Stimulated activated CD8-positive, alpha-beta memory T cell treated with anti-CD3 and anti-CD28 coated beads, Interleukin-7, amount 100 ng/mL, for 4 hours (primary cell): ENCODE measurements around the gene SAMD10.
"Not testable (repeated sequence)": the region's sequence is repeated elsewhere in the genome, so short reads cannot be mapped to it uniquely, and the experiment has no call there.

Source experiments
- DNase-seq, 2 donors: peaks; one replicate each; pipeline ENCODE4 v3.0.0-alpha.2; 2020; ENCODE audit warnings: low read depth in 2 of 2

Gene SAMD10

DNA sequence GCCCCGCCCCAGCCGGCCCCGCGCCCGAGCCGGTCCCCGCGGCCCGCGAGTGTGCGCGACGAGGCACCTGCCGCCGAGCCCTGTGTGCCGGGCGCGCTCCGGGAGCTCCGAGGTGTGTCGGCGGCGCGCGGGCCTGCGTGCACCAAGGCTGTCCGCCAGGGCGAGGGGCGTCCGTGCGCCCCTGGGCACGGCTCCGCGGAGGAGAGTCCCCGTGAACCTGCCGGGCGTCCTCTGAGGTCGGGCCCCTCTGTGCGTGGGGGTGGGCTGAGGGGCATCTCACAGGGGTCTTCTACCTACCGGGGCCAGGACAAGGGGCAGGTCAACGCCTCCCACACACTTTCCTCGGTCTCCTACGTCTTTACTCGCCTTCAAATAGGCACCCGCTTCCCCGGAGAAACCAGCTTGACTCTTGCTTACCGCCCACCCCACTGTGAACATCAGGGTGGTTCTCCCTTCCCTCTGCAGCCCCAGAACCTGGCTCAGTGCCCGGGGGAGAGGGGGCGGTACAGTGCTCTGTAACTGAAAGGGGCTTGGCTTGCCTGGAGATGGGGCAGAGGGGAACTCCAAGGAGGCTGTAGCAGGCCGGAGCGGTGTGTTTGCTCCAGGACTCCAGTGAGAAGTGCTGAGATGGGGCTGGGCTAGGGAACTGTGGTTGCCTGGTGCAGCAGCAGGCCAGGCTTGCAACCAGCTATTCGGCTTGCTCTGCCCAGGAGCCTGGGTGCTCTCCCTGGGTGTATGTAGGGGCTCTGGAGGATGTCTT, at the start of gene SAMD10:
TSS of gene SAMD10 (minus strand) at position 86 of the 760 bp plus-strand sequence. CDS start 175 bp downstream, outside the sequence.
- DNase-seq, result peak; percentile 77 to 85

DNA sequence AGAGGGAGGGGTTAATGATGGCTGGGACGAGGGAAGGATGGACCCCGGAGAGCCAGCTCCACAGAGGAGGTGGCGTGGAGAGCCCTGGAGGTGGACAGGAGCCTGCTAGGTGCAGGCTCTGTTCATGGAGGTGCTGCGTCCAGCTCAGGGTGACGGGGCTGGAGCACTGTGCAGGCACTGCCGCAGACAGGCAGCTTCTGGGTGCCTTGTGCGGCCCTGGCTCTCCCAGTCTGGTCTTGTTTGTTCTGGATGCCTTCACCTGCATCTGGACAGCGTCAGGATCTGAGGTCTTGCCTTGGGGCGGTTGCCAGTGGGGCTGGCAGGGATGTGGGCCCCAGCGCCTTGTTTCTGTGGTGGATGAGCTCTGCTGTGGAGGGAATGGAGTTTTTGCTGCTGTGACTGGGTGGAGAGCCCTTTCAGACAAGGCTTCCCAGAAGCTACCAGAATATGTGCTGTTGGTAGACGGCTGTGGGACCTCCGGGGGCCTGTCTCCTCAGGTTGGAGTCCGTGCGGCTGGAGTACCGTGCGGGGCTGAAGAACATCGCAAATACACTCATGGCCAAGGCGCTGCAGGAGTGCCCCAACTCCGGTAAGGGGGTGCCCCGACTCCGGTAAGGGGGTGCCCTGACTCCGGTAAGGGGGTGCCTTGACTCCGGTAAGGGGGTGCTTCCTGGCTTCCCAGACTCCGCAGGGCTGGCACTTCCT, 48.7 kb upstream of the SAMD10 start:
- DNase-seq, result no peak

DNA sequence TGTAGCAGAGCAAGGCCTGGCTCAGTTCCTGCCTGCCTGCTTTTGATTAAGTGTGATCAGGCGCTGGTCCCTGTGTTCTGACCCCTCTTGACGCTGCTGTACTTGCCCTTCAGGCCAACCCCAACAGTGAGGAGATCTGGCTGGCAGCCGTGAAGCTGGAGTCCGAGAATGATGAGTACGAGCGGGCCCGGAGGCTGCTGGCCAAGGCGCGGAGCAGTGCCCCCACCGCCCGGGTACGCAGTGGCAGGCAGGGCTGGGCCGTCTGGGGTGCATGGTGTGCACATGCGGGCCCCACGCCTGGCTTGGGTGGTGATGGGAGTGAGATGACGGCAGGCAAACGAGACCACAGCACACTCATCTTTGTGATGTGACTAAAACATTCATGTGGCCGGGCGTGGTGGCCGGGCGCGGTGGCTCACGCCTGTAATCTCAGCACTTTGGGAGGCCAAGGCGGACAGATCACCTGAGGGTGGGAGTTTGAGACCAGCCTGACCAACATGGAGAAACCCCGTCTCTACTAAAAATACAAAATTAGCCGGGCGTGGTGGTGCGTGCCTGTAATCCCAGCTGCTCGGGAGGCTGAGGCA, 46.5 kb upstream of the SAMD10 start:
- DNase-seq, result no peak

DNA sequence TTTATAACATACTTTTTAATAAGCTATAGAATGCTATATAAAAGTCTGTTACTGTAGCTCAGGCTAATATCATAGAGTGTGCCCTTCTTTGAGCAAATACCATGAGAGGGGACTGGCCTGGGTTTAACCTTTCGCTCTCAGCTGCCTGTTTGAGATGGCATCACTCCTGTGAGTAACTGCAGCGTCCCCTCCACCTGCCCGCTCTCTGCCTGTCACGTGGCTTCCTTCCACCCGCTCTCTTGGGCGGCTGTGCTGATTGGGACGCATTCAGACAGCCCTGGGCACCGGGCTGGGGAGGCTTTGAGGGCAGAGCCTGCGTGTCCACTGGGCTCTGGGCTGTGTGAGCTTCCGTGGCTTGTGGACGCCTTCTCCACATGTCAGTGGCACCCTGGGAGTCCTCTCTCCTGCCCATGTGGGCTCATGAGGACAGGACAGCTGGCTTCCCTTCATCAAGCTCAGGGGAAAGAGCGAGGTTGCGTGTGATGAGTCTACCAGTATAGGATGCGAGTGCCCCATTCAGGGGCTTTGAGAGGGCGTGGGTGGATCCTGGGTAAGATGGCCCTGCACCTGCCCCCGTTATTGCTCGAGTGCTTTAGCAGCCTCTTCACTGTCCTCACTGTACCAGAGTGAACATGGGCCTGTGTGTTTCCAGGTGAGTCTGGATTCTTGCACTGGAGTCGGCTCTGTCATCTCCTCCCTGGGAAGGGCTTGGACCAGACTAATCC, 45.8 kb upstream of the SAMD10 start:
- no peak for DNase-seq

DNA sequence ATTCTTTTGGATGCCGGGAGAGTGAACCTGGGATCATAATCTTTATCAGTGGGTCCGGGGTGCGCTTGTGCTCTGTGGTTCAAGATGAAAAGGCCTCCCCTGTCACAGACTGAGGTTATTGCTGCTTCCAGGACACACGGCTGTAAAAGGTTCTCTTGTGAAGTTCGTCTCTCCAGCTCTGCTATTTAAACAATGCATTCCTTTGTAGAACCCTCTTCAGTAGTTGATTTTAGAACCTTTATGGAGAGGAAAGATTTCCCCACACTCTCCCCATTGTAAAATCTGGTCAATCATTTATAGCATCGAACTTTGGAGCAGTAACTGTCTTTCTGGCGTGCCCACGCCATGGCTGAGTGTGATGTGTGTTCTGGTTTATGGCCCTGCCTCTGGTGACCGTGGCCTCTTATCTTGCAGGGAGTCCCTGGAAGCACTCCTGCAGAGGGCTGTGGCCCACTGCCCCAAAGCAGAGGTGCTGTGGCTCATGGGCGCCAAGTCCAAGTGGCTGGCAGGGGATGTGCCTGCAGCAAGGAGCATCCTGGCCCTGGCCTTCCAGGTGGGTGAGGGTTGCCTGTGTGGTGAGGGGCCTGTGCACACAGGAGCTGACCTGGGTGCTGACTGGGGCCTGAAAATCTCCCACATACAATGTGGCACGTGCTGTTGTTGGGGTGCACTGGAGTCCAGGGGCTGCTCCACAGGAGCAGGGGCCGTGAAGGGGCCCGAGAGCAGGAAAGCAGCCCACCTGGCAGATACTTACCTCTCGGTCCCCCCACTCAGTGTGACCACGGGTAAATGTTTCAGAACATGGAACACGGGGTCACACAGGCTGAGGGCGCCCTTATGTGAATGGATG, 44.9 kb upstream of the SAMD10 start:
- DNase-seq, result no peak

DNA sequence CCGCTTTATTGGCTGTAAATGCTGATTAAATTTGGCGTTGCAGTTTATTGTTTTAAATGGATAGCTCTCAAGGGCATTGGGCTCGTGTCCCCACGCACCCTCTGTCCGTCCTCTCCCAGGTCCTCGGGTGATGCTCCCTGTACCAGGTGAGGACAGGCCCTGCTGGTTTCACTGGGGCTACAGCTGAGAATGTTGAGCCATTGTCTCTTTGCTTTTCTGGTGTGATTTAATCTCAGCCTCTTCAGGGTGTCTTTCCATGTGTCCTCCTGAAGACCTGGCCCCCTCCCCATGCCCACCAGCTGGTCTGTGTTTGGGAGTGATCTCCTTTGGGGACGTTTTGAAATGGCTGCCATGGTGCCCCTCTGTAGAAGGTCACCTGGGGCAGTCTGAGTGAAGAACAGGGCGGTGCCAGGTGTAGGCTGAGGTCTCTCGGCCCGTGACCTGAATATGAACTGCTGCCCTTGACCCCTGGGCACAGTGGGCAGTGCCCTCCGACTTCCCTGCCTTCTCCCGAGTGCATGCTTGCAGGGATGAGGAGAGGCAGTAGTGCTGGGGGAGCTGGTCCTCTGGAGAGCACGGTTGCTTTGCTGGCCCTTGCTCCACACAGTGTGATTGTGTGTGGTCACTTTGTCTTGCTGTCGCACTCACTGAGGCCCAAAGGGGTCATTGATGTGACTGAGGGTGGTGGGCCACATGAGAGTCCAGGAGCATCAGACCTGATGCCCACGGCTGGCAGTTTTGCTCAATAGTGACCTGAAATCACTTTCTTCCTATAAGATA, 44.1 kb upstream of the SAMD10 start:
- DNase-seq, result no peak

DNA sequence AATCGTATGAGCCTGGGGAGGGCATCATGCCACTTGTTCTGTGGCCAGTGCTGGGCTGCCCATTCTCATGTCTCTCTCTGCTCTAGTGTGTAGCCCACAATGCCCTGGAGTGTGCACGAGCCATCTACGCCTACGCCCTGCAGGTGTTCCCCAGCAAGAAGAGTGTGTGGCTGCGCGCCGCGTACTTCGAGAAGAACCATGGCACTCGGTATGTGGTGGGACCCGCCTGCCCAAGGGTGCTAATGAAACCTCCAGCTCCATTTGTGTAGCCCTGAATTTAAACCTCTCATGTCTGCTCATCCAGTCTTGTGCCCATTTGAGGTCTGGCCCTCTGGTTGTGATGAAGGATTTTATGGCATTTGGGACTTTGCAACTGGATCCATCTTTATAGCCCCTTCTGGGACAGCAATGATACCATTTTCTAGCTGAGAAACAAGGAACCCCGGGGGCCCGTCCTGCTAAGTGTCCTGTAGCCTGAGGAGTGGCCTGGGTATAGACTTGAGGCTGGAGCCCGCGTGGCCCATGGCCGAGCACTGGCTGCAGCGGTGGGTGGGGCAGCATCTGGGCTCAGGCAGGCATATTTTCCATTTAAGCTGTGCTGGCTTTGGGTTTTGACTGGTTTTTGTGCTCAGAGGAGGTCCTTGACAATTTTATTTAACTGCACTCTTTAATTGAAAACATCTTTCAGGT, 43.4 kb upstream of the SAMD10 start:
- no peak for DNase-seq

DNA sequence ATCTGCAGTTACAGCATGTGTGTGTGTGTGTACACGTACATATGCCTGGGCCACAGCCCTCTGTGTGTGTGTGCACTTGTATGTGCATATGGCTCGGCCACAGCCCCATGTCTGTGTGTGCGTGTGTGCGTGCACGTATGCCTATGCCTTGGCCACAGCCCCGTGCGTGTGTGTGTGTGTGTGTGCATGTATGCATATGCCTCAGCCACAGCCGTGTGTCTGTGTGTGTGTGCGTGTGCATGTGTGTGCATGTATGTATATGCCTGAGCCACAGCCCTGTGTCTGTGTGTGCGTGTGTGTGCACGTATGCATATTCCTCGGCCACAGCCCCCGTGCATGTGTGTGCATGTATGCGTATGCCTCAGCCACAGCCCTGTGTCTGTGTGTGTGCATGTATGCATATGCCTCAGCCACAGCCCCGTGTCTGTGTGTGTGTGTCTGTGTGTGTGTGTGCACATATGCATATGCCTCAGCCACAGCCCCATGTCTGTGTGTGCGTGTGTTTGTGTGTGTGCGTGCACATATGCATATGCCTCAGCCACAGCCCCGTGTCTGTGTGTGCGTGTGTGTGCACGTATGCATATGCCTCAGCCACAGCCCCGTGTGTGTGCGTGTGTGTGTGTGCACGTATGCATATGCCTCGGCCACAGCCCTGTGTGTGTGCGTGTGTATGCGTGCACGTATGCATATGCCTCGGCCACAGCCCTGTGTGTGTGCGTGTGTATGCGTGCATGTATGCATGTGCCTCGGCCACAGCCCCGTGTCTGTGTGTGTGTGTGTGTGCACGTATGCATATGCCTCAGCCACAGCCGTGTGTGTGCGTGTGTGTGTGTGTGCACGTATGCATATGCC, 41.9 kb upstream of the SAMD10 start:
- DNase-seq, result no peak

DNA sequence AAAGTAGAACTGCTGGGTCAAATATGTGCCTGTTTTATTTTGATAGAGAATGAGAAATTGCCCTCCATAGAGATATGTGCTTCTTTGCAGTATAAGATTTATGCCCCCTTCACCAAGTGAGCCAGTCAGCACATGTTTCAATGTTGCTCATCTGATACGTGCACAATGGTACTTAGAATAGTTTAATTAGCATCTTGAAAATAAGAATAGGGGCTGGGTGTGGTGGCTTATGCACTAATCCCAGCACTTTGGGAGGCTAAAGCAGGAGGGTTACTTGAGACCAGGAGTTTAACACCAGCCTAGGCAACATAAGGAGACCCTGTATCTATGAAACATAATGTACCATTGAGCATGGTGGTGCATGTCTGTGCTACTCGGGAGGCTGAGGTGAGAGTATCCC, 36.2 kb upstream of the SAMD10 start:
- no peak for DNase-seq

DNA sequence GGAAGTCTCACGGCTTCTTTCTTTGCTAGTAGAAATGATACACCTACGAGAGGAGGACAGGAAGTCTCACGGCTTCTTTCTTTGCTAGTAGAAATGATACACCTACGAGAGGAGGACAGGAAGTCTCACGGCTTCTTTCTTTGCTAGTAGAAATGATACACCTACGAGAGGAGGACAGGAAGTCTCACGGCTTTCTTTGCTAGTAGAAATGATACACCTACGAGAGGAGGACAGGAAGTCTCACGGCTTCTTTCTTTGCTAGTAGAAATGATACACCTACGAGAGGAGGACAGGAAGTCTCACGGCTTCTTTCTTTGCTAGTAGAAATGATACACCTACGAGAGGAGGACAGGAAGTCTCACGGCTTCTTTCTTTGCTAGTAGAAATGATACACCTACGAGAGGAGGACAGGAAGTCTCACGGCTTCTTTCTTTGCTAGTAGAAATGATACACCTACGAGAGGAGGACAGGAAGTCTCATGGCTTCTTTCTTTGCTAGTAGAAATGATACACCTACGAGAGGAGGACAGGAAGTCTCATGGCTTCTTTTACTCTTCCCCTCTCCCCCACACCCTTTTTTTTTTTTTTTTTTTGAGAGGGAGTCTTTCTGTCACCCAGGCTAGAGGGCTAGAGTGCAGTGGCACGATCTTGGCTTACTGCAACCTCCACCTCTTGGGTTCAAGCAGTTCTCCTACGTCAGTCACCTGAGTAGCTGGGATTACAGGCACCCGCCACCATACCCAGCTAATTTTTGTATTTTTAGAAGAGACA, 33.1 kb upstream of the SAMD10 start:
- not testable (repeated sequence) for DNase-seq

DNA sequence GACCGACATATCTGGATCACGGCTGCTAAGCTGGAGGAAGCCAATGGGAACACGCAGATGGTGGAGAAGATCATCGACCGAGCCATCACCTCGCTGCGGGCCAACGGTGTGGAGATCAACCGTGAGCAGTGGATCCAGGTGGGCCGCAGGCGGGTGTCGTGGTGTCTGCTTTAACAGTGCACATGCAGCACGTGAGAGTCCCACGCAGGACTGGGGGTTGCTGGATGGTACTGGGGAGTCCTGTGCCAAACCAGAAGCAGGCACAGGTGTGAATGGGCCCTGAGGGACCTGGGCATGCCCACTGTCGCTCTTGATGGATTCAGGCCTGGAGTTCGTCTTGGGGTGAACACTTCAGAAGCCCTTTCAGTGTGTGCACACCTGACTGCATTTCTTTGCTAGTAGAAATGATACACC, 31.9 kb upstream of the SAMD10 start:
- DNase-seq, result no peak

DNA sequence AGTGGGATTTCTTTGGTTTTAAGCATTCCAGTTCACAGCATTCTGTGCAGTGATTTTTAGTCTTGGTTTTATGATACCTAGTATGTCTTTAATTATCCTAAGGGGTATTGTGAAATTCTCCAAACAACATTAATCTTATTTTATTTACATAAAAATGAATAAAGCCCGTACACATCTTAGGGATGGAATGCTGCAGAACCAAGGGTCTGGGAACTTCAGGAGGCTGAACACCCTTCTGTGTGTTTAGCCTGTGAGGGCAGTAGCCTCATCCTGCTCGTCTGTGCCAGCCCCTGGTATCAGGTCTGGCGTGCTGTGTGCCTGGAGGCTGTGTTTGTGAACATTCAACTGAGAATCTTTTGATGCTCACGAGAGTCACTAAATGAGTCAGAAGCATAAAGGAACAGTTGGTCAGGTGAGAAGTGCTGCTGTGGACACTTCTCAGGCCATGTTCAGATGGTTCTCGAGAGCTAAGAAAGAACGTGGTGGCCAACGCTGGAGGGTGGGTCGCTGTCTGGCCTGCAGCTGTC, 31.3 kb upstream of the SAMD10 start:
- no peak for DNase-seq

DNA sequence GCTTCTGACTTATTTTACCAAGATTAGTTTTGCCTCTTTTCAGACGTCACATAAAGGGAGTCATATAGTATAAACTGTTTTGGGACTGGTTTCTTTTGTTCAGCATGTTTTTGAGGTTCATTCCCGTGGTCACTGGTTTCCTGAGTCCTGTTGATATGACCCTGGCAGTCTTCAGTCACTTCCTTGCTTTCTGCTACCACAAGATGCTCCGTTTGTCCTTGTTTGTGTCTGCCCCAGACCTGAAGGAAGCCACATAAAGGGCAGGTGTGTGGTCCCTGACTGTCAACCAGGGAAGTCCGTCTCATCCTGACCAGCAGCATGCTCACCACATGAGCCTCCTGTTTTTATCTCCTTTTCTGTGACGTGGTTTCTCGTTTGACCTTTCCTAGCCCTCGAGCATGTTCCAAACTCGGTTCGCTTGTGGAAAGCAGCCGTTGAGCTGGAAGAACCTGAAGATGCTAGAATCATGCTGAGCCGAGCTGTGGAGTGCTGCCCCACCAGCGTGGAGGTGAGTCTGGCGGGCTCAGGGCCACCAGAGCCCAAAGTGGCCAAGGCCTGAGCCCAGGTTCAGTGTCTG, 30.5 kb upstream of the SAMD10 start:
- no peak for DNase-seq

DNA sequence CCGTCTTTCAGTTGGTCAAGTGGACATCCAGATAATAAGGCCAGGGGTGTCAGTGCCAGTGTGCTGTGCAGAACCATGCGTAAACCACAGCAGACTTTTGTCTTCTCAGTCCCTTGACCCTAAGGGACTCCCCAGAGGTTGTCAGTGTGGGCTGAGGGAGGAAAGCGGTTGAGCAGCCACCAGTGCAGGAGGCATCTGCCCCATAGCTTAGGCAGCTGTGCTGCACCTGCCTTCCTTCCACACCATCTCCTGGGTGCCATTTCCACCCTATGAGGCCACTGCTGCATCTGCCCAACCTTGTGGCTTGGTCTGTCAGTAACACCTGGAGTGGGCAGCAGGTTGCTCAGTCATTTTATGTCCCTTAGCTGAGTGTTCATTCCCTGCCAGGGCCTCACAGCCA, 27.5 kb upstream of the SAMD10 start:
- DNase-seq, result no peak

DNA sequence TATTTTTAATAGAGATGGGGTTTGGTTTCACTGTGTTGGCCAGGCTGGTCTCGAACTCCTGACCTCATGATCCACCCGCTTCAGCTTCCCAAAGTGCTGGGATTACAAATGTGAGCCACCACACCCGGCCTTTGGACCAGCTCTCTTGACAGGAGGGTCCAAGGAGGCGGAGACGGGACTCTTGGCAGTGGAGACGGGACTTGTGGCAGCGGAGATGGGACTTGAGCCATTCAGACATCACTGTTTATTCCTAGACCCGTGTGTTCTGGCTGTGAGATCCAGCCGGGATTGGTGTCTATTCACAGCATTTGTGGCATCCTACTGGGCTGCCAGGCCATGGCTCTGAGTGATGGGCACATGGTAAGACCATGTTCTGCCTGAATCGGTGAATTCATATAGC, 27.0 kb upstream of the SAMD10 start:
- no peak for DNase-seq

DNA sequence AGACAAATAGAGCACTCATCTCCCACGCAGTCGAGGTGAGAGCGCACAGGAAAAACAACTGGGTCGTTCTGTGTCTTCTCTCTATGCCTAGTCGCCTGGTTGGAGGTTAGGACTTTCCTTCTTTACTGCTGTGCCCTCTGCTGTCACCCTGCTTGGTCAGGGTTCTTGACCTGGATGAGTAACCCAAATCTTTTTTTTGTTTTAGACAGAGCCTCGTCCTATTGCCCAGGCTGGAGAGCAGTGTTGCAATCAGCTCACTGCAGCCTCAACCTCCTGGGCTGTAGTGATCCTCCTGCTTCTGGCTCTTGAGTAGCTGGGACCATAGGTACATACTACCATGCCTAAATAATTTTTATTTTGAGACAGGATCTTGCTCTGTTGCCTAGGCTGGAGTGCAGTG, 26.0 kb upstream of the SAMD10 start:
- DNase-seq, result no peak

DNA sequence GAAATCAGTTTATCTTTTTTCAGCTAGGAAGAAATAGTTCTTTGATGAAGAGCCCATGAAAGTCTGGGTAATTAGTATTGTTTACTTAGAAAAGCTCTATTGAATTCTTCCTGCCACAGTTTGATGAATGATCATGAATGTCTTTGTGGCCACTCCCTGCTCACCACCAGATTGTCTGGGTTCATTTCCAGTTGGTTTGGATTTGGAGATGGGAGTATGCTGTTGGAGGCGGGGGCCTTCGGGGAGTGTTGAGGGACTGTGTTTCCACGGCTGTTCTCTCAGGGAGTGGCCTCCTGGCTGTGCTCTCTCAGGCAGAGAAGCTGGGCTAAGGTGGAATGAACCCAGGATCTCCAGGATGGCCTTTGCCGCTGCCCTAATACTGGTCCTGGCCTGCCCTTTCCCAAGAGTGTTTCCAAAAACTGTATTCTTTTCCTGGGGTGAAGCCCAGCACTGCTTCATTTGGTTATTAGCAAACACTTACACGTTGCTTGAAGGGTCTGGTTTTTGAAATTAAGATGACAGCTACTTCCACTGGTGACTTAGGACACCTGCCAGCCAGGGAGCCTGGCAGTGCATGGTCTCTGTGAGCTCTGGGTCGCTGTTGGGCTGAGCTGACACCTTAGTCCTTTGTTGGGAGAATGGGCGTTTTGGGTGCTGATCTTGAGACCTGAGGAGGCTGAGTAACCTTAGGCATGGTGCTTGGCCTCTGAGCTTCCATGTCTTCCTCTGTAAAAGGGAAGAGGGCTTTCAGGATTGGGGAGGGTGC, 24.7 kb upstream of the SAMD10 start:
- no peak for DNase-seq
